GM18505 (cell line): ENCODE measurements around the gene CACNB1.

ENCODE experiments used
- ATAC-seq: cut with Tn5 transposase; IDR thresholded peaks from one replicate; pipeline ENCODE4 v1.9.1; 2021; ENCODE audit not compliant: unreplicated experiment
- POLR2A ChIP-seq: IDR thresholded peaks from 4 replicates; pipeline ENCODE4 v1.6.1; 2011; ENCODE audit warnings: borderline replicate concordance; ENCODE audit not compliant: insufficient read depth, insufficient read length; ENCODE audit errors: extremely low read depth

CACNB1 gene

DNA sequence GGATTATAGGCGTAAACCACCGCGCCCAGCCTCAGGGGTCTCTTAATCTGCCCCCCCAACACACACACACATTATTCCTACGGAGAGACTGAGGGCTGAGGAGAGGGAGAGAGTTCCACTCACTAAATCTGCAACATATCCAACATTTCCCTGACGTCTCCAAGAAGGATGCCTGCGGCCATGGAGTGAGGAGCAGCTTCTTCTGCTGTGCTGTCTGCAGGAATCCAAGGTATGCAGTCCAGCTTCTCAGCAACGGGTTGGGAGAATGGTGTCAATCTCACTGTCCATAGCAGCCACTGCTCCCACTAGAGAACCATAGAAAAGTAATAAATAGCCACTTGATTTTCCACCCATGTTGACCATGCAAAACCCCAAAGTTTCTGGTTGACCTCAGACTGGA is 41.0 kb downstream of the CACNB1 start:
- no peak for ATAC-seq
- TF ChIP-seq POLR2A, result no peak

DNA sequence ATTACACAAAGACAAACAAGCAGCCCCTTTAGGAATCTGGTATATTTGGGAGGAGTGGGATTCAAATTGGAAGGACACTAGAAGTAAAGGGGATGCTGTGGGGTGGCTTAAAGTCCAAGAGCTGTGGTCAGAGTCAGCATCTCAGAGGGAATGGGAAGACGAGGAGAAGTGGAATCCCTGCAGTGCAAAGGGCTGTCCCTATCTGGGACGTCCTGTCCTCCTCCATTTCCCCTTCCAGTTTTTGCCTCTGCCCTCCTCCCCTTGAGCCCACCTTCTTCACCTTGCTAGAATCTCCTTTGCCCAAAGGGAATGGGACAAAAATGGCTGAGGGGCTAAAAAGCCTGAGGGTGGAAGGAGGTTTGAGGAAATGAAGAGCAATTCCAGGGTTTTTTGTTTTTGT is 41.8 kb downstream of the CACNB1 start:
- no peak for ATAC-seq
- no peak for TF ChIP-seq POLR2A

DNA sequence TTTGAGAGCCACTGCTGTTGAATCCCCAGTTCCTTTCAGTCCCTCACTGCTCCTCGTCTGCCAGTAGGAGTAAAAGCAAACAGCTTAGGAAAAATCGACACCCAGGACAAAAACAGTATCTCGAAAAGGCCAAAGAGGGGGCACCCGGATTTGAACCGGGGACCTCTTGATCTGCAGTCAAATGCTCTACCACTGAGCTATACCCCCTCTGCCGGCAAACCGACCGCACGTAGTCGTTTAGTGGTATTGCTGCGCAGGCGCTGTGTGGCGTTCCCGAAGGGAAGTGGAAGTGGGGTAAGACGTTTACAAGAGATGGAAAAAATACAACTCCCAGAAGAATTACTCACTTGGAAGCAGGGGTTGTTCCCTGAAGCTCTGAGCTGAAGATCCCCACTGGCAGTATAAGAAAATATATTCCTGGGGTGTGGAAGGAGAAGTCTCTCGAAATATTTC is 43.8 kb downstream of the CACNB1 start:
- no peak for TF ChIP-seq POLR2A
- peak; percentile 44 for ATAC-seq

DNA sequence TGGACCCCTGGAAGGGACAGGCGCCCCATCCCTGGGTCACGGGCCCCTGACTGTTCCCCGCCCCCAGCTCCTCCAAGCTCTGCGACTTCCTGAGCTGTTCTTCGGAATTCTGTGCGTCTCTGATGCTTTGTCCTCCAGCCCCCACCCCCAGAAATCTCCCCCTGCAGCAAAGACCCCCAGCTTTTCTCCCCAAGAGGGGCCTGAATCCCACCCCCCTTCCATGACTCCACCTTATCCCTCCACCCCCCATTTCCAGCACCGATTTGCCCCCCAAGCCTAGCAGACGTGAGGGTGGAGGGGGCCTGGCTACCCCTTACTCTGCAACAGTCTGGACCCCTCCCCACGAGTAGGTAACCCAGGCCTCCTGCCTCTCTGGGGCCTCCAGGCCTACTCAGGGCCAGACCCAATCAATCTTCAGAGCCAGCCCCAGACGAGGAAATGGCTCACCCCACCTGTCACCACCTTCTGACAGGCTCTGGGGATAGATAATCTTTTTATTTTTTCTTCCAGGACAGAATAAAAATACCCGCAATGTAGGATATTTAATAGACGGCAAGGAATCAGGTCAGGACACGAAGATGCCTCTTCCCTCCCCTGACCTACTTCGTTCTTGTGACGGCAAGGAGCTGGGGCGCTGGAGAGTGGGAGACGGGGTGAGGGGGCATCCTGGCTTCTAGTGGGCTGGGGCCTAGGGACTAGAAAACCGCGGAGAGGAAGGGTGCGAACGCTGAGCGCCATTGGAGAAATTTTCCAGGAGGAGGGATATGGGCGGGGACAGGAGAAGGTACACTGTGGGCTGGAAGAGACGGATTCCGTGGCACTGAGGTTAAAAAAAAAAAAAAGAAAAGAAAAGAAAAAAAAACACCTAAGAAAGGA is 45.3 kb downstream of the CACNB1 start:
- TF ChIP-seq POLR2A, result no peak
- no peak for ATAC-seq

DNA sequence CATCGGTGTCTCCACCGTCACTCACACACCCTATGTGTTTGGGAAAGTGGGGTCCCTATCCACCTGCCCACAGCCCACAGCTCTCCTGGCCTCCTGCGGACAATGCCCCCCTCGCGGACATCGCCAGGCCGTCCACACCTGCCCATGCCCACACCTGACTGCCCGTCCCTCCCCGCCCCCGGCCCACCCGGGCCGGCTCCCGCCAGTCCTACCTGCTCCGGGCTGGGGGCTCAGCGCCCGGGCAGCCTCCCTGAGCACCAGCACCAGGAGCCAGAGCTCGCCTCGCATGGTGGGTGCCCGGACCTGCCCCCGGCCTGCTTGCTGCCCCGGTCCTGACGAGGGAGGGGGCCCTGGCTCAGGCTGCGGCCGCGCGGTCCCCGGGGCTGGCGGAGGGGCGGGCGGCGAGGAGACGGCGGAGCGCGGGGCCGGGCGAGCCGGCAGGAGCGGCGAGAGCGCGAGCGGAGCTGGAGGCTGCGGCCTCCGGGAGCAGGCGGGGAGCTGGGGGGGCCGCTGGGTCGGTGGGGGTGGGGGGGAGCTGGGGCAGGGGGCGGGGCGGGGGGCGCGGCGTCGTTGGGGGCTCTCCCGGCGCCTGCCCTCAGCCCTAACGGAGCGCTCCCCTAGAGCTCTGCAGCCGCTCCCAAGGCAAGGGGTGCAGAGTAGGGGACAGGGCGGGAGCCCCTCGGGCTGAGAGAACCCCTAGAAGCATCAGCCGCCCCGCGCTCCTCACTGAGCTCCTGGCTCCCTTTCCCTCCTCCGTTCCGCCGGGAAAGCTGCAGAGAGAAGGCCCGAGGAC is 46.1 kb downstream of the CACNB1 start, which contains the start of gene PLXDC1:
Gene PLXDC1 (minus strand): TSS at position 488 of the 793 bp plus-strand sequence. CDS start 200 bp downstream, at position 288.
- ATAC-seq, result no peak
- no peak for TF ChIP-seq POLR2A

DNA sequence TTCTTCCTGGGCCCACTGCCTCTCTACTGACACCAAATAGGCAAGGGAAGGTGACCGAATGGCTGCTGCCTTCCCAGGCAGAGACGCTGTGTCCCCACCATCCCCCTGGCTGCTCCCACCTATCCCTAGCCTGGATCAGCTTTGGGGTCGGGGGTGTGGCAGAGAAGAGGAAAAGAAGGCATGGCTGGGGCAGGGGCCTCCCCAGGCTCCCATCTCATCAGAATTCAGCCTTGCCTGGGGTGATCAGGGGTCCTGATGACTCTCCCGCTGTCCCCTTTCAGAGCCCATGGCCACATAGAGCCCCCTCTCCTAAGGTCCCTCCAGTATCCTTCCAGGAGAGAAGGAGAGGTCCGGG is 46.7 kb downstream of the CACNB1 start:
- no peak for TF ChIP-seq POLR2A
- no peak for ATAC-seq

DNA sequence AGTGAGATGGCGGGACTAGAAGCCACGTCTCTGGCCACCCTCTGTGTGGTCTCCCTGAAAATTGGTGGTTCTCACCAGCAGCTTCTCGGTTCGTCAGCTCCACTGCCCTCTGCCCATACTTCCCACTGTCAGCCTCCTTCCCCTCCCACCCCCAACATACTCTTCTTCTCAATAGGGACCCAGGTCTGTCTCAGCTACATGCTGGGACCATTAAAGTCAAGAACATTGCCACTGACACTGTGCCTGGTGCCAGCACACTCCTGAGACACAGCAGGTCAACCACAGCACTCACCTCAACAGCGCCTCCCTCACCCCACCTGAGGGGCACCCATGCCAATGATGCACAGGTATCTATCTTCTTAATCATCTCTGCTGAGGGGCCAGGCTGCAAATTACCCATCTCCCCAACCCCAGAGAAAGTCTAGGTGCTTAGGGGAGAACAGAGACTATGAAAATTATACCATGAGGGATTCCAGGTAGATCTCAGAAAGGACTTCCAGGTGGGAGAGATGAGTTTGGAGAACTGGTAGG is 47.3 kb downstream of the CACNB1 start:
- ATAC-seq, result no peak
- no peak for TF ChIP-seq POLR2A

DNA sequence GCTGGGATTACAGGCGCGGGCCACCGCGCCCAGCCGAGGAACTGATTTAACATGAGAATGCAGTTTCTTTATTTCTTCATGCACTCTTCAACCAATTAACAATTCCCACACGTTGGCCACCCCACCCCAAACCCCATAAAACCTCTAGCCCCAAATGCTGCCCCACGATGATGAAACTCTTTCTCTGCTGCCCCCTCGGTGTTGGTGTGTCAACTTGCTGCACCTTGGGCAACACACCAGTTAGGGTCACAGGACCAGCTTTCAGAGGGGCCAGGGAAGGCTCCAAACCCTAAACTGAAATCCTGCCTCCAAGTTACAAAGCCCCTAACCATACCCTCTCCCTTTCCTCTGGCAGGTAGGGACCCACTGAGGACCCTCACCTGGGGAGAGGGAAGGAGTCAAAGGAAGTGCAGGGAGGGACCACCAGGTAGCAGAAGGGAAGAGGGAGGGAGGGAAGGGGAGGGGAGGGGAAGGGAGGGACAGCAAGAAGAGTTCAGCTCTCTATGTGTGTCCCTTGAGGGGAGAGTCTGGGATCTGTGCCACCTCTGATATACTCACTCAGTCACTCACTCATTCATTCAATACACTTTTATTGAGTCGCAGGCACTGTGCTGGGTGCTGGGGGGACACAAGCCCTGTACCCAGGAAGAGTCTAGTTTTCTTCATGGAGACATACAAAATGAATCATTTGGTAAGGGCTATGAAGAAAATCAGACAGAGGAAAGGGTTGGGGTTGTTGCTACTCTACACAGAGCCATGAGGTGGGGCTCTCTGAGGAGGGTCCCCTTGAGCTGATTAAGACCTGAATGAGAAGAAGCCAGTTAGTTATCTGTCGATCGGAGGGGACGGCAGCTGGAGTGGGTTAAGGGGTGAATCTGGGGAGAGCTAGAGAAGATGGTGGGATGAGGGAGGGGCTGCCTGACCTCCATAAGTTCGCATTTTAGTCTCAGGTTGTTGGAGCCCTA is 50.0 kb downstream of the CACNB1 start:
- ATAC-seq, result no peak
- no peak for TF ChIP-seq POLR2A

DNA sequence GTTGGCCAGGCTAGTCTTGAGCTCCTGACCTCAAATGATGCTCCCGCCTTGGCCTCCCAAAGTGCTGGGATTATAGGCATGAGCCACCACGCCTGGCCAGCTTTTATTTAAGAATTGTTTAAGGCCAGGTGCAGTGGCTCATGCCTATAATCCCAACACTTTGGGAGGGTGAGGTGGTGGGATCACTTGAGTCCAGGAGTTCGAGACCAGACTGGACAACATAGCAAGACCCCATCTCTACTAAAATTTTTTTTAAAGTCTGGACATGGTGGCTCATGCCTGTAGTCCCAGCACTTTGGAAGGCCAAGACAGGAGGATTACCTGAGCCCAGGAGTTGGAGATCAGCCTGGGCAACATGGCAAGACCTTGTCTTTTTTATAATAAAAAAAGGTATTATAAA is 51.2 kb downstream of the CACNB1 start:
- TF ChIP-seq POLR2A, result no peak
- ATAC-seq, result no peak

DNA sequence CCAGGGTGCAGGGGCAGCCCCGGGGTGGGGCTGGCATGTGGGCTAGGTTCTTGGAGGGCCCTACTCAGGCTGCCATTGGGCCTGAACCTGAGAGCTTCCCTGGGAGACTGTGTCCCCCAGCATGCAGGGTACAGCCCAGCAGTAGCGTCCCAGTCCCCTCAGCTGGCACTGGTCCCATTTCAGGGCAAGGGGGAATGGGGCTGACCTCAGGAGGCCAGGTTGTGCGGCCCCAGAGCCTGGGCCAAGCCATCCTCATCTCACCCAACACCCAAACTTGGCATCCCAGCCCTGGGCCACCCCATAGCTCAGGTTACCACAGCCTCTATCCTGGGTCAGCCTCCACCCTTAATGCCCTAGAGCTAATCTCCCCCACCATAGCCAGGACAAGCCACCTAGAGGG is 52.3 kb downstream of the CACNB1 start:
- TF ChIP-seq POLR2A, result no peak
- no peak for ATAC-seq

DNA sequence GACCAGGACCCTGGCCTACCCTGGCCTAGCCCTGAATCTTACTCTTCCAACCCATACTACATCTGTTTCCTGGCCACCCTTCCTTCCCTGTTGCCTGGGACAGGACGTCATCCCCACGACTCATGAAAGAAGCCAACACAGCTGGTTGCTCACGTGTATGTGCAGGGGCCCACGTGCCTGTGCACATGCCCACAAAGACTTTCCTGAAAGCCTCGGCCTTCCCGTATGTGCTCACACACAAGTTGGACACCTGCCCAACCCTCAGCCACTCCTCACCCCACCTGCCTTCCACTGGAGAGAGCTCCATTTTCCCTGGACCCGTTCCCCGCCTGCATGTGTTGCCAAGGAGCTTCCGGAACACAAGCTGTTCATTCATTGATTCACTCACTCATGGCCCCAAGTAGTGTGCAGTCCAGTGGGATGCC is 53.0 kb downstream of the CACNB1 start:
- no peak for ATAC-seq
- no peak for TF ChIP-seq POLR2A

DNA sequence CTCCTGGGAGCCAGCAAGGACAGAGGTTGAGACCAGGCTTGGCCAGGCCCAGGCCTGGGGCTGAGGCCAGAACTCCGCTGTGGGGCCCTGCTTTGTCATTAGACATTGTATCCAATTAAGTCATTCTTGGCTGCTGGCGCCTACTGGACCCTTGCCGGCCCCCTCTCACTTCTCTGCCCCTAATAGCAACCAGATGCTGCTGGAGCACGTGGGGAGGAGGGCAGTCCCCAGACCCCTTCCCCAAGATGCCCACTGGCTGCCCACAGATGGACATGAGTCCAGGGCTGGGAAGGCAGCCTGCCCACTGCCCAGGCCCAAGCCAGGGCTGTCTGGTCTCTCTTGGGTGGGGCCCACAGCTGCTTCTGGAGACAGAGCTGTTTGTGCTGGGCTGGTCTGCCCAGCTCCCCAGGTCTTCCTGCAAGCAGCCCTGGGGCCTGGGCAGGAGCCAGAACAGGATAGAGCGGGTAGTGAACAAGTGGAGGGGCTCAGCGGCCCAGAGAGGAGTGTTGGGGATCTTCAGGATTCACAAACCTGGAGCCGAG is 53.8 kb downstream of the CACNB1 start:
- no peak for ATAC-seq
- TF ChIP-seq POLR2A, result no peak
